Coronary artery (tissue), 2 donors: ENCODE measurements around the gene LUZP1.

ENCODE experiments used
- DNase-seq: peaks from one replicate; pipeline ENCODE4 v3.0.0-alpha.2; 2017; ENCODE audit warnings: low spot score
- H3K27ac ChIP-seq, 2 donors: fragments of 200-600 bp; sonication (generic); one replicate each; pipeline ENCODE4 v1.5.1; 2016 to 2019
- H3K4me3 ChIP-seq: fragments of 200-600 bp; sonication (generic); 2 replicates; pipeline ENCODE4 v1.5.1; 2016; ENCODE audit warnings: mild to moderate bottlenecking, moderate library complexity
- TF ChIP-seq, protein P1 (sequence below): fragments of 200-600 bp; sonication (generic); IDR thresholded peaks from one replicate; pipeline ENCODE4 v1.5.1; 2019; ENCODE audit warnings: antibody characterized with exemption

LUZP1 gene

GRCh38 chr1:23168079-23168444, 594 bp downstream of the LUZP1 start:
- peak overlapping the region; percentile 83 to 97 for H3K27ac ChIP-seq
- peak overlapping the region; percentile 94 for H3K4me3 ChIP-seq
- TF ChIP-seq, protein P1, sequence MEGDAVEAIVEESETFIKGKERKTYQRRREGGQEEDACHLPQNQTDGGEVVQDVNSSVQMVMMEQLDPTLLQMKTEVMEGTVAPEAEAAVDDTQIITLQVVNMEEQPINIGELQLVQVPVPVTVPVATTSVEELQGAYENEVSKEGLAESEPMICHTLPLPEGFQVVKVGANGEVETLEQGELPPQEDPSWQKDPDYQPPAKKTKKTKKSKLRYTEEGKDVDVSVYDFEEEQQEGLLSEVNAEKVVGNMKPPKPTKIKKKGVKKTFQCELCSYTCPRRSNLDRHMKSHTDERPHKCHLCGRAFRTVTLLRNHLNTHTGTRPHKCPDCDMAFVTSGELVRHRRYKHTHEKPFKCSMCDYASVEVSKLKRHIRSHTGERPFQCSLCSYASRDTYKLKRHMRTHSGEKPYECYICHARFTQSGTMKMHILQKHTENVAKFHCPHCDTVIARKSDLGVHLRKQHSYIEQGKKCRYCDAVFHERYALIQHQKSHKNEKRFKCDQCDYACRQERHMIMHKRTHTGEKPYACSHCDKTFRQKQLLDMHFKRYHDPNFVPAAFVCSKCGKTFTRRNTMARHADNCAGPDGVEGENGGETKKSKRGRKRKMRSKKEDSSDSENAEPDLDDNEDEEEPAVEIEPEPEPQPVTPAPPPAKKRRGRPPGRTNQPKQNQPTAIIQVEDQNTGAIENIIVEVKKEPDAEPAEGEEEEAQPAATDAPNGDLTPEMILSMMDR, result no peak
- DNase-seq, result no peak

DNA sequence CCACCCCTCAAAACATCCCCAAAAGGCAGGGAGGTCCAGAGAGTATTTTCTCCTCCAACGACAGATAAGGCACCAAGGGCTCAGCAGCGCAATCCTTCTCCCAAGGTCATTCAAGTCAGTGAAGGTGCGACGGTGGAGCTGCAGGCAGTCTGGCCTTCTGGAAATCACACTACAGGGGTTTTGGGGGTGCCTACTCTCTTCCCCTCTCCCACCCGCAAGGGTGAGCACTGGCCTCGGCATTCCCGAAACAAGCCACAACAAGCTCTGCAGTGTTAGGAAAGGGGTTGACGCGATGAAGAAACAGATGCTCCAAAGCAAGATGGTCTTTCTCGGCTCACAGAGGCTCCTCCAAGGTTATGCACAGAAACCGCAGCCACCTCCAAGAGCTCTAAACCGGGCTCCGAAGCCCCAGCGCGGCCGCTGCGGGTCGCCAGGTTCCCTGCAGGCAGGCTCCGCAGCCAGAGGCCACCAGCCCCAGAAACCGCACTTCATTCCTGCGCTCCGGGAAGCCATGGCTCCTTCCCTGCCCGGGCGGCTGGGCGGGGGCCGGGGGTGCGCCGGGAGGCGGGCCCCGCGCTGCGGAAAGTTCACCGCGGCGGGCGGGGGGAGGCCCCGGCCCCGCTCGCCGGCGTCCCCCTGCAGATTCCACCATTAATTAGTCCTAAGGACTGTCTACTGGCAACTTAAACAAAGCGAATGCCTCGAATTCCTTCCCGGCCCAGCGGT, 1.1 kb downstream of the LUZP1 start:
- Histone ChIP-seq H3K27ac (peak overlapping the region; percentile 83 to 97), H3K4me3 (peak overlapping the region; percentile 94)
- DNase-seq, result peak; percentile 76
- TF ChIP-seq, protein P1, result no peak

DNA sequence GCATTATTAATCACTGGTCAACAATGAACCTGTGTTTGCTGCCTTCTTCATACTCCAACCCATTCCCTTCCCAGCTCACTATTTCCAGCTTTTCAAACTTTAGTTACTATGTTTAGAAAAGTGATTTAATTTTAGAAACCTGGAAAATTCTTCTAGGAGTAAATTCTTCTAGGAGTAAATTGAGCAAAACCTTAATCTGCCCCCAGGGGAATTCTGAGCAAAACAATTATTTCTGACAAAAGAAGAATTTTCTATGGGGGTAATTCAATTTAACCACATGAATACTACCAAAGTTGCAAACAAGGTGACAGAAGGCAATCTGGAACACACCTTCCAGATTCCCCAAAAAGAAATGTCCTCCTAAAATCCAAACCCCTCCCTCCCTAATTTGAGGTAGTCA, 1.8 kb downstream of the LUZP1 start:
- Histone ChIP-seq H3K27ac (peak overlapping the region; percentile 83 to 97), H3K4me3 (peak overlapping the region; percentile 94)
- TF ChIP-seq, protein P1, result no peak
- DNase-seq, result no peak

- Histone ChIP-seq H3K27ac (no peak overlapping the region), H3K4me3 (no peak overlapping the region)
- no peak for DNase-seq
- TF ChIP-seq, protein P1, result no peak
Measured at GRCh38 chr1:23163395-23163794, 5.3 kb downstream of the LUZP1 start.

GRCh38 chr1:23159963-23160877, 8.4 kb downstream of the LUZP1 start:
- H3K4me3 ChIP-seq, result no peak overlapping the region
- H3K27ac ChIP-seq, result no peak overlapping the region
- TF ChIP-seq, protein P1, result no peak
- no peak for DNase-seq

DNA sequence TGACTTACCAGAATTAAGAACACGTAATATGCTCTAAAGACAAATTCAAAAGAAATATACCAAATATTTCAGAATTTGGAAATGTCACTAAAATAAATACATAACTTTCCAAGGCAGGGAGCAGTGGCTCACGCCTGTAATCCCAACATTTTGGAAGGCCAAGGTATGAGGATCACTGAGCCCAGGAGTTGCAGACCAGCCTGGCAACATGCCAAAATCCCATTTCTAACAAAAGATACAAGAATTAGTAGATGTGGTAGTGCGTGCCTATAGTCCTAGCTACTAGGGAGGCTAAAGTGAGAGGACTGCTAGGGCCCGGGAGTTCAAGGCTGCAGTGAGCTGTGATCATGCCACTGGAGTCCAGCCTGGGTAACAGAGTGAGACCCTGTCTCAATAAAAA, 11.7 kb downstream of the LUZP1 start:
- no peak for DNase-seq
- H3K4me3 ChIP-seq, result no peak overlapping the region
- H3K27ac ChIP-seq, result no peak overlapping the region
- TF ChIP-seq, protein P1, result no peak
